Spleen (tissue), 7 donors: Measurements from ENCODE around the gene TMEM178B.

Source experiments
- POLR2A ChIP-seq, 3 donors: fragments of 450-650 bp; IDR thresholded peaks; one replicate each; pipeline ENCODE4 v1.5.1; 2017; ENCODE audit warnings: antibody characterized with exemption in 3 of 3, mild to moderate bottlenecking in 1 of 3
- POLR2AphosphoS5 ChIP-seq, 3 donors: sonication (generic); formaldehyde crosslinking; IDR thresholded peaks; one replicate each; pipeline ENCODE4 v1.5.1; 2017; ENCODE audit warnings: antibody characterized with exemption in 3 of 3
- TF ChIP-seq, protein P1 (sequence below), 11 experiments: fragments of 200-600 bp in 7 of 11; fragments of 450-650 bp in 4 of 11; sonication (generic) in 4 of 11; IDR thresholded peaks in 8 of 11; conservative IDR thresholded peaks in 3 of 11; 1 replicate in 7 of 11; 2 replicates in 4 of 11; pipeline versions ENCODE4 v1.4.0 to v1.8.0; 2016 to 2021; ENCODE audit warnings: antibody characterized with exemption in 11 of 11, inconsistent platforms in 4 of 11, mild to moderate bottlenecking in 1 of 11
- donor health status: DM: no; HTN: no; CAD: no; lungs with moderate emphysema.
- donor health status: DM: no; HTN: no; CAD: no.
- donor health status: DM: no; HTN: no; CAD: no.

DNA sequence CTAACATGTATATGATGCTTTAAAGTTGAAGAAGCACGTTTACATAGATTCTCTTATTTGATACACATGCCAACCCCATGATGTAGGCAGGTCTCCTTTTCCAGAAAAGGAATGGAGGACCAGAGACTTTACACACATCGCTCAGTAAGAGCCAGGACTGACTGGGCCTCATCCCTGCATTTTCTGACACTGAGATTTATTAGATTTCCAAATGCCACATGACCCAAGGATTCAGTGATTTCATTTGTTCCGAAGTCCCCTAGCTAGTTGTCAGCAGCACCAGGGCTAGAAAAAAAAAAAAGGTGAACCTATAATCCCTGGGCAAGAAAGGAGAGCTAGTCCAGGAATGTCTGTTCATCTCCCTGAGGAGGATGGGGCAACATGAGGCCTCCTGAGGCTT is 334.0 kb downstream of the TMEM178B start:
- TF ChIP-seq, protein P1, sequence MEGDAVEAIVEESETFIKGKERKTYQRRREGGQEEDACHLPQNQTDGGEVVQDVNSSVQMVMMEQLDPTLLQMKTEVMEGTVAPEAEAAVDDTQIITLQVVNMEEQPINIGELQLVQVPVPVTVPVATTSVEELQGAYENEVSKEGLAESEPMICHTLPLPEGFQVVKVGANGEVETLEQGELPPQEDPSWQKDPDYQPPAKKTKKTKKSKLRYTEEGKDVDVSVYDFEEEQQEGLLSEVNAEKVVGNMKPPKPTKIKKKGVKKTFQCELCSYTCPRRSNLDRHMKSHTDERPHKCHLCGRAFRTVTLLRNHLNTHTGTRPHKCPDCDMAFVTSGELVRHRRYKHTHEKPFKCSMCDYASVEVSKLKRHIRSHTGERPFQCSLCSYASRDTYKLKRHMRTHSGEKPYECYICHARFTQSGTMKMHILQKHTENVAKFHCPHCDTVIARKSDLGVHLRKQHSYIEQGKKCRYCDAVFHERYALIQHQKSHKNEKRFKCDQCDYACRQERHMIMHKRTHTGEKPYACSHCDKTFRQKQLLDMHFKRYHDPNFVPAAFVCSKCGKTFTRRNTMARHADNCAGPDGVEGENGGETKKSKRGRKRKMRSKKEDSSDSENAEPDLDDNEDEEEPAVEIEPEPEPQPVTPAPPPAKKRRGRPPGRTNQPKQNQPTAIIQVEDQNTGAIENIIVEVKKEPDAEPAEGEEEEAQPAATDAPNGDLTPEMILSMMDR (IDR thresholded peaks at IDR 0.05 in 8 of 11, conservative IDR thresholded peaks at IDR 0.05 in 3 of 11) = no peak
- TF ChIP-seq POLR2A (IDR thresholded peaks at IDR 0.05) (no peak), POLR2AphosphoS5 (IDR thresholded peaks at IDR 0.05) (no peak)
